ENCODE data around the gene SOX8. TPM values are rescaled to one million over a fixed set of nuclear protein-coding genes. Genes with fewer than 3 reads are reported as not detected.
A peak's percentile ranks its signal among the peaks of the same experiment; 100 is the strongest.
"Not testable (repeated sequence)": the region's sequence is repeated elsewhere in the genome, so short reads cannot be mapped to it uniquely, and the experiment has no call there.

Gene SOX8
- total RNA-seq, 1 donor from 2014 or later, result 7.0 TPM

DNA sequence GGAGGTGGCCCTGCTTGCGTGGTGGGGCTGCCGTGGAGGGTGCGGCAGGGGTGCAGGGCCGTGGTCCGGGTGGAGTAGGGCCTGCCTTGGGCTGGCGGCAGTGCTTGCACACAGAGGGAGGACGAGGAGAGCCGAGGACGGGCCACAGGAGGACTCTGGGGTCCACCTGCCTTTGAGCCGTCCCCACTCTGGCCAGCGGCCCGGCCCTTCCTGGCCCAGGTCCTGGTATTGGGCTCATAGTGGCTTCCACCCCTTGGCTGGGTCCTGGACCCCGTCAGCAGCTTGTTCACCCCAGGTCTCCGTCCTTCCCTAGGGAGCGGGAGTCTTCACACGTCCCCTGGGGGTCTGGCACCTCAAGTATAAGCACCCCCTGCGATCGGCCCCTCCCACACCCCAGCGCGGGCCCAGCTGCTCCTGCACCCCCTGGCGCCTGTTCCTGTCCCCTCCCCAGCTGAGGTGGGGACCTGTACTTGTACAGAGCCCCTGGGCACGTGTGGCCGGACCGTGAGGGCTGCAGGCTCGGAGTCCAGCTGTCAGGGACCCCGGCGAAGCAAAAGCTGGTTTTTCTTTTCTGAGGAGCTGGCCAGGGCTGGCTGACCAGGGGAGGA is 40.1 kb downstream of the SOX8 start:
- H3K9me3 Mint-ChIP-seq (ENCODE audit: unreplicated experiment), result peaks cover 4% of the 10 kb centered on the region
- peaks cover 1% of the 10 kb centered on the region for H3K4me1 Mint-ChIP-seq (ENCODE audit: low read depth, unreplicated experiment)
- no peak overlapping the region for H3K4me3 Mint-ChIP-seq (ENCODE audit: unreplicated experiment)
- DNase-seq, result no peak
- H3K36me3 Mint-ChIP-seq (ENCODE audit: unreplicated experiment), result no peaks in the 10 kb centered on the region
- no peak for TF ChIP-seq CTCF (IDR thresholded peaks at IDR 0.05; ENCODE audit: partially characterized antibody, unreplicated experiment)
- H3K27me3 Mint-ChIP-seq (ENCODE audit: unreplicated experiment), result peaks cover 4% of the 10 kb centered on the region
- H3K27ac Mint-ChIP-seq (ENCODE audit: unreplicated experiment), result no peak overlapping the region

DNA sequence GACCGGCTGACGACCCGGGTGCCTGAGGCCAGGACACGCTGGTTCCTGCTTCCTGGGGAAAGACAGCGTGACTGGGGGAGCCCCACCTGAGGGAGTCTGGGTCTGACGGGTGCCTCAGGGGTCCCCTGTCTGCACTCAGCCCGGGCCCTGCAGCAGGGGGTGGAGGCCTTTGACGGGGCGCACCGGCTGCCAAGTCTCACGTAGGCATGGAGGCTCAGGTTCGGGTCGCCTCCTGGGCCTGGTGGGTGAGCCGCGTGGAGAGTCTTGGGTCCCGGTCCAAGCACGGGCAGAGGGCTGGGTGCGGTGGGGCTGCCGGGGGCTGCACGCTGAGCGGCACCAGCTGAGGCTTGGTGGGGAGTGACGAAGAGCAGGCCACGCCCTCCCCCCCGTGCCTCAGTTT is 40.9 kb downstream of the SOX8 start:
- no peaks in the 10 kb centered on the region for H3K36me3 Mint-ChIP-seq (ENCODE audit: unreplicated experiment)

DNA sequence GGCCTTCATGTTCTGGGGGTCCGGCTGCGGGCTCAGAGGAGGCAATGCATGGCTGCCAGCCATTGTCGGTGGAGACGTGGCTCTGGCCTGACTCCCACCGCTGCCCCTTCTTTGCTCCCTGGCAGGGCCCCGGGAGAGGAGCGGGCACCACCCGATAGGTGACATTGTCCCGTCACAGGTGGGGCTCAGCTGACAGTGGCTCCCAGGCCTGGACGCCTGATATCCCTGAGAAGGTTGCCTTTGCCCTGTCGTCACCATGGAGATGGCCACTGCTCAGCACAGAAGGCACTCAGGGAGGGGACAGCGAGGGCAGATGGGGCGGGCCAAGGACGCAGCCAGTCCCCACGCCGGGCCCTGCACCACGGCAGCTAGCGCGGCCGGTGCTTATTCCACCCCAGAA is 42.6 kb downstream of the SOX8 start:
- H3K4me3 Mint-ChIP-seq (ENCODE audit: unreplicated experiment), result no peak overlapping the region
- H3K27ac Mint-ChIP-seq (ENCODE audit: unreplicated experiment), result no peak overlapping the region
- peaks cover 3% of the 10 kb centered on the region for H3K9me3 Mint-ChIP-seq (ENCODE audit: unreplicated experiment)
- TF ChIP-seq CTCF (IDR thresholded peaks at IDR 0.05; ENCODE audit: partially characterized antibody, unreplicated experiment), result no peak
- H3K4me1 Mint-ChIP-seq (ENCODE audit: low read depth, unreplicated experiment), result peaks cover 1% of the 10 kb centered on the region
- no peaks in the 10 kb centered on the region for H3K27me3 Mint-ChIP-seq (ENCODE audit: unreplicated experiment)
- H3K36me3 Mint-ChIP-seq (ENCODE audit: unreplicated experiment), result no peaks in the 10 kb centered on the region
- no peak for DNase-seq

More for the DNA sequence above, 40.9 kb downstream of the SOX8 start:
- H3K27me3 Mint-ChIP-seq (ENCODE audit: unreplicated experiment), result peaks cover 4% of the 10 kb centered on the region
- no peak overlapping the region for H3K4me3 Mint-ChIP-seq (ENCODE audit: unreplicated experiment)
- no peak for DNase-seq
- no peak overlapping the region for H3K27ac Mint-ChIP-seq (ENCODE audit: unreplicated experiment)
- peaks cover 1% of the 10 kb centered on the region for H3K4me1 Mint-ChIP-seq (ENCODE audit: low read depth, unreplicated experiment)
- H3K9me3 Mint-ChIP-seq (ENCODE audit: unreplicated experiment), result peaks cover 5% of the 10 kb centered on the region
- no peak for TF ChIP-seq CTCF (IDR thresholded peaks at IDR 0.05; ENCODE audit: partially characterized antibody, unreplicated experiment)

DNA sequence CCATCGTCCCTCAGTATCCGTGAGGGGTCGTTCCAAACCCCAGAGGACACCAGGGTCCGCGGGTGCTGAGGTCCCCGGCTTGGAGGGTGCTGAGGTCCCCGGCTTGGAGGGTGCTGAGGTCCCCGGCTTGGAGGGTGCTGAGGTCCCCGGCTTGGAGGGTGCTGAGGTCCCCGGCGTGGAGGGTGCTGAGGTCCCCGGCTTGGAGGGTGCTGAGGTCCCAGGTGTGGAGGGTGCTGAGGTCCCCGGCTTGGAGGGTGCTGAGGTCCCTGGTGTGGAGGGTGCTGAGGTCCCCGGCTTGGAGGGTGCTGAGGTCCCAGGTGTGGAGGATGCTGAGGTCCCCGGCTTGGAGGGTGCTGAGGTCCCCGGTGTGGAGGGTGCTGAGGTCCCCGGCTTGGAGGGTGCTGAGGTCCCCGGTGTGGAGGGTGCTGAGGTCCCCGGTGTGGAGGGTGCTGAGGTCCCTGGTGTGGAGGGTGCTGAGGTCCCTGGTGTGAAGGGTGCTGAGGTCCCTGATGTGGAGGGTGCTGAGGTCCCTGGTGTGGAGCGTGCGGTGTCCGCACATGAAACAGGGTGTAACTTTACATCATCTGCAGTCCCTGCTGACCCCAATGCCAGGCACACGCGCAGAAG is 43.7 kb downstream of the SOX8 start:
- not testable (repeated sequence) for H3K27me3 Mint-ChIP-seq (ENCODE audit: unreplicated experiment); H3K4me3 Mint-ChIP-seq (ENCODE audit: unreplicated experiment); H3K27ac Mint-ChIP-seq (ENCODE audit: unreplicated experiment); H3K4me1 Mint-ChIP-seq (ENCODE audit: low read depth, unreplicated experiment); H3K9me3 Mint-ChIP-seq (ENCODE audit: unreplicated experiment); H3K36me3 Mint-ChIP-seq (ENCODE audit: unreplicated experiment); DNase-seq

DNA sequence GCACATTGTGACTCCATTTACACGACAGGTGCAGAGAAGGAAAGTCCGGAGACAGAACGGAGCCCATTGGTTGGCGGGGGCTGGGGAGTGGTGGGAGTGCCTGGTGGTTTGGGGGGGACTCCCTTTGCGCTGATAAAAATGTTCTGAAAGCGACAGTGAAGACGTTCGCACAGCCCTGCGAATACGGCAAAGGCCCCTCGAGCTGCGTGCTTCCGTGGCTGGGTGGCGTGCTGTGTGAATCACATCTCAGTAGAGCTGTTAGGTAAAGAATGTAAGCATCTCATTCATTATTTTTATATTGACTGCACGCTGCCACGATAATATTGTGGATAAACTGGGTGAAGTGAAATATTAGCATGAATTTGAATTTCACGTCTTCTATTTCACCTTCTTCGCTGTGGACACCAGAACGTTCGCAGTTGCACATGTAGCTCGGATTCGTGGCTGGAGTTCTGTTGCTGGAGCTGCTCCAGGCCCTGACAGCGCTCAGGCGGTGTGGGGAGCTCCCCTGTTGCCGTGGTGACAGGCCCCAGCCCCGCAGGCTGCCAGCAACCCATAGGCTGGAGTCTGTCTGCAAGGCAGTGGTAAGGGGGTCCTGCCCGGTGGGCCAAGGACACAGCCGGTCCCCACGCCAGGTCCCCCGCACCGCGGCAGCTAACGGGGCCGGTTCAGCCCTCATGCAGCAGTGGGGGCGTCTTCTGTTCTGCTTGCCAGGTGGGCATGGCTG is 44.6 kb downstream of the SOX8 start:
- Mint-ChIP-seq H3K4me3 (ENCODE audit: unreplicated experiment) (peak overlapping the region; percentile 4), H3K4me1 (ENCODE audit: low read depth, unreplicated experiment) (peaks cover 1% of the 10 kb centered on the region)
- DNase-seq, result no peak

More for the DNA sequence above, 44.6 kb downstream of the SOX8 start:
- Mint-ChIP-seq H3K27me3 (ENCODE audit: unreplicated experiment) (no peaks in the 10 kb centered on the region), H3K9me3 (ENCODE audit: unreplicated experiment) (peaks cover 3% of the 10 kb centered on the region), H3K27ac (ENCODE audit: unreplicated experiment) (peak overlapping the region; percentile 20), H3K36me3 (ENCODE audit: unreplicated experiment) (no peaks in the 10 kb centered on the region)
- no peak for TF ChIP-seq CTCF (IDR thresholded peaks at IDR 0.05; ENCODE audit: partially characterized antibody, unreplicated experiment)
